NCI-H748 treated with DMSO at 0.1 percent for 48 hours (cell line): ENCODE data around the gene KDM4B.

Experiments
- DNase-seq: peaks from one replicate; lab custom pipeline; 2025; lab: John Stamatoyannopoulos, UW

KDM4B gene

GRCh38 chr19:5072115-5072514, 103.2 kb downstream of the KDM4B start:
- DNase-seq: no peak

- no peak for DNase-seq
These were observed 104.4 kb downstream of the KDM4B start for GRCh38 chr19:5073153-5073844.

GRCh38 chr19:5074407-5074806, 105.5 kb downstream of the KDM4B start:
- DNase-seq: no peak

GRCh38 chr19:5074830-5075394, 106.0 kb downstream of the KDM4B start:
- no peak for DNase-seq

- DNase-seq: no peak
These were observed 106.7 kb downstream of the KDM4B start for GRCh38 chr19:5075597-5075996.

GRCh38 chr19:5076440-5077208, 107.7 kb downstream of the KDM4B start:
- DNase-seq: no peak

GRCh38 chr19:5077209-5077515, 108.2 kb downstream of the KDM4B start:
- DNase-seq: no peak

- no peak for DNase-seq
These were observed 109.3 kb downstream of the KDM4B start for GRCh38 chr19:5078182-5078581.

- no peak for DNase-seq
These were observed 109.8 kb downstream of the KDM4B start for GRCh38 chr19:5078666-5079065.

GRCh38 chr19:5079071-5079774, 110.3 kb downstream of the KDM4B start:
- no peak for DNase-seq

GRCh38 chr19:5080030-5080654, 111.2 kb downstream of the KDM4B start:
- no peak for DNase-seq

- DNase-seq: no peak
These were observed 111.9 kb downstream of the KDM4B start for GRCh38 chr19:5080809-5081208.

- DNase-seq: no peak
These were observed 112.7 kb downstream of the KDM4B start for GRCh38 chr19:5081443-5082161.

- DNase-seq: no peak
These were observed 114.6 kb downstream of the KDM4B start for GRCh38 chr19:5083547-5083965.

GRCh38 chr19:5085566-5085965, 116.7 kb downstream of the KDM4B start:
- no peak for DNase-seq

GRCh38 chr19:5086230-5086629, 117.3 kb downstream of the KDM4B start:
- no peak for DNase-seq

GRCh38 chr19:5086725-5087439, 118.0 kb downstream of the KDM4B start:
- DNase-seq: no peak

GRCh38 chr19:5089283-5089682, 120.4 kb downstream of the KDM4B start:
- DNase-seq: no peak

GRCh38 chr19:5090465-5091017, 121.6 kb downstream of the KDM4B start:
- no peak for DNase-seq

- no peak for DNase-seq
These were observed 122.2 kb downstream of the KDM4B start for GRCh38 chr19:5091018-5091683.
